H9 (cell line): Measurements from ENCODE around the gene SIX3. TPM values are rescaled to one million over a fixed set of nuclear protein-coding genes. Genes with fewer than 3 reads are reported as not detected.

Source experiments
- DNase-seq: peaks from one replicate; pipeline ENCODE4 v3.0.0-alpha.2; 2017
- H2AFZ ChIP-seq: one replicate; pipeline ENCODE4 v1.6.1; 2013; ENCODE audit warnings: mild to moderate bottlenecking, low read length, control low read depth, moderate library complexity
- H2AK5ac ChIP-seq: 2 replicates; pipeline ENCODE4 v1.6.1; 2013; ENCODE audit warnings: low read length, control low read depth, mixed read lengths; ENCODE audit not compliant: insufficient read length
- H2BK120ac ChIP-seq: one replicate; pipeline ENCODE4 v1.6.1; 2013; ENCODE audit warnings: low read depth, mild to moderate bottlenecking, low read length, control low read depth, inconsistent platforms; ENCODE audit not compliant: poor library complexity, severe bottlenecking
- H2BK12ac ChIP-seq: 2 replicates; pipeline ENCODE4 v1.6.1; 2013; ENCODE audit warnings: low read length, control low read depth, mixed read lengths, low read depth; ENCODE audit not compliant: insufficient read length
- H2BK15ac ChIP-seq: 2 replicates; pipeline ENCODE4 v1.6.1; 2013; ENCODE audit warnings: low read depth, low read length, control low read depth
- H2BK20ac ChIP-seq: one replicate; pipeline ENCODE4 v1.6.1; 2013; ENCODE audit warnings: low read depth, mild to moderate bottlenecking, low read length, control low read depth, inconsistent platforms; ENCODE audit not compliant: poor library complexity, severe bottlenecking
- H2BK5ac ChIP-seq: 2 replicates; pipeline ENCODE4 v1.6.1; 2013; ENCODE audit warnings: low read length, control low read depth, mixed read lengths; ENCODE audit not compliant: insufficient read length
- H3K14ac ChIP-seq: 2 replicates; pipeline ENCODE4 v1.6.1; 2013; ENCODE audit warnings: low read length, control low read depth; ENCODE audit not compliant: insufficient read depth
- H3K18ac ChIP-seq: 2 replicates; pipeline ENCODE4 v1.6.1; 2013; ENCODE audit warnings: low read depth, mild to moderate bottlenecking, mixed read lengths, low read length, control low read depth; ENCODE audit not compliant: insufficient read length
- H3K23ac ChIP-seq: 2 replicates; pipeline ENCODE4 v1.6.1; 2013; ENCODE audit warnings: low read length, control low read depth, mixed read lengths, low read depth; ENCODE audit not compliant: insufficient read length
- H3K23me2 ChIP-seq: 2 replicates; pipeline ENCODE4 v1.6.1; 2013; ENCODE audit warnings: low read depth, mild to moderate bottlenecking, mixed read lengths, low read length, control low read depth; ENCODE audit not compliant: insufficient read length, poor library complexity, severe bottlenecking
- H3K27ac ChIP-seq: 2 replicates; pipeline ENCODE4 v1.5.1; 2013; ENCODE audit warnings: low read length, control low read depth, mixed read lengths, low read depth; ENCODE audit not compliant: insufficient read length
- H3K27me3 ChIP-seq: 2 replicates; pipeline ENCODE4 v1.6.1; 2013; ENCODE audit warnings: low read length, control low read depth, inconsistent platforms; ENCODE audit not compliant: insufficient read depth
- H3K4ac ChIP-seq: 2 replicates; pipeline ENCODE4 v1.6.1; 2013; ENCODE audit warnings: low read depth, mild to moderate bottlenecking, control low read depth, inconsistent platforms, low read length, moderate library complexity
- H3K4me1 ChIP-seq: 2 replicates; pipeline ENCODE4 v1.6.1; 2013; ENCODE audit warnings: low read length, control low read depth, inconsistent platforms; ENCODE audit not compliant: insufficient read depth
- H3K4me2 ChIP-seq: 2 replicates; pipeline ENCODE4 v1.6.1; 2013; ENCODE audit warnings: low read length, control low read depth, mixed read lengths; ENCODE audit not compliant: insufficient read length, insufficient read depth
- H3K56ac ChIP-seq: 2 replicates; pipeline ENCODE4 v1.6.1; 2013; ENCODE audit warnings: low read depth, mild to moderate bottlenecking, mixed read lengths, low read length, control low read depth; ENCODE audit not compliant: insufficient read length
- H3K79me1 ChIP-seq: 2 replicates; pipeline ENCODE4 v1.6.1; 2013; ENCODE audit warnings: low read depth, mild to moderate bottlenecking, moderate library complexity, low read length, control low read depth, inconsistent platforms; ENCODE audit not compliant: insufficient read depth, poor library complexity, severe bottlenecking
- H3K79me2 ChIP-seq: 2 replicates; pipeline ENCODE4 v1.6.1; 2013; ENCODE audit warnings: low read length, control low read depth, inconsistent platforms; ENCODE audit not compliant: insufficient read depth
- H3K9ac ChIP-seq: 2 replicates; pipeline ENCODE4 v1.6.1; 2013; ENCODE audit warnings: low read length, control low read depth, mixed read lengths; ENCODE audit not compliant: insufficient read length; ENCODE audit errors: extremely low read depth
- H3K9me3 ChIP-seq: one replicate; pipeline ENCODE4 v1.6.1; 2013; ENCODE audit warnings: low read depth, low read length, inconsistent platforms; ENCODE audit not compliant: control insufficient read depth
- H3T11ph ChIP-seq: one replicate; pipeline ENCODE4 v1.6.1; 2013; ENCODE audit warnings: mild to moderate bottlenecking, low read length, control low read depth, inconsistent platforms
- H4K20me1 ChIP-seq: one replicate; pipeline ENCODE4 v1.6.1; 2013; ENCODE audit not compliant: control insufficient read depth, insufficient read length, insufficient read depth
- H4K5ac ChIP-seq: 2 replicates; pipeline ENCODE4 v1.6.1; 2013; ENCODE audit warnings: low read depth, mild to moderate bottlenecking, mixed read lengths, low read length, control low read depth; ENCODE audit not compliant: insufficient read length
- H4K8ac ChIP-seq: replicated peaks from 2 replicates; pipeline ENCODE4 v1.6.1; 2013; ENCODE audit warnings: low read length, control low read depth, mixed read lengths, low read depth; ENCODE audit not compliant: insufficient read length
- H4K91ac ChIP-seq: 2 replicates; pipeline ENCODE4 v1.6.1; 2013; ENCODE audit warnings: low read depth, mild to moderate bottlenecking, moderate library complexity, mixed read lengths, low read length, control low read depth; ENCODE audit not compliant: insufficient read length
- H3K27ac Mint-ChIP-seq, 3 experiments: 2 replicates in 2 of 3; 3 replicates in 1 of 3; pipeline ENCODE4 v1.8.0; 2020 to 2021; ENCODE audit warnings: mixed read lengths in 3 of 3, mild to moderate bottlenecking in 1 of 3, moderate library complexity in 1 of 3
- H3K27me3 Mint-ChIP-seq: 2 replicates; pipeline ENCODE4 v1.8.0; 2021; ENCODE audit warnings: low read depth, mild to moderate bottlenecking, moderate library complexity, mixed read lengths
- H3K36me3 Mint-ChIP-seq, 3 experiments: 2 replicates in 2 of 3; 3 replicates in 1 of 3; pipeline ENCODE4 v1.8.0; 2020 to 2021; ENCODE audit warnings: low read depth in 3 of 3, mixed read lengths in 3 of 3; ENCODE audit not compliant: insufficient read depth in 1 of 3
- H3K4me1 Mint-ChIP-seq, 2 experiments: 2 replicates each; pipeline ENCODE4 v1.8.0; 2020; ENCODE audit warnings: mixed read lengths in 2 of 2
- H3K4me3 Mint-ChIP-seq, 2 experiments: 2 replicates in 1 of 2; 3 replicates in 1 of 2; pipeline ENCODE4 v1.8.0; 2020 to 2021; ENCODE audit warnings: mild to moderate bottlenecking in 2 of 2, mixed read lengths in 2 of 2, moderate library complexity in 1 of 2
- H3K9me3 Mint-ChIP-seq, 2 experiments: 2 replicates in 1 of 2; 3 replicates in 1 of 2; pipeline ENCODE4 v1.8.0; 2020; ENCODE audit warnings: mild to moderate bottlenecking in 2 of 2, mixed read lengths in 2 of 2, moderate library complexity in 1 of 2
- CTCF ChIP-seq: fragments of 200-600 bp; sonication (generic); conservative IDR thresholded peaks from 3 replicates; pipeline ENCODE4 v1.8.0; 2021; ENCODE audit warnings: antibody characterized with exemption, mild to moderate bottlenecking
- WGBS: extraction: QIAGEN DNeasy Blood & Tissue Kit; methylation state at CpG from one replicate; pipeline ENCODE4 v1.1.7; 2013; ENCODE audit warnings: missing lambda C conversion rate, low lambda C conversion rate, mixed read lengths; ENCODE audit not compliant: insufficient read length; ENCODE audit errors: extremely low coverage; 5-methylcytosine and 5-hydroxymethylcytosine counted together
- total RNA-seq: library from RNA; stranded (reverse); gene quantifications from 2 replicates; pipeline ENCODE4 v1.2.1, GENCODE V29; 2021

SIX3 gene
- total RNA-seq, 1 experiment from 2014 or later: 0.55 TPM

- H3T11ph ChIP-seq: no peak overlapping the region
- H4K8ac ChIP-seq: no peak overlapping the region
- no peak overlapping the region for H2BK120ac ChIP-seq
- H4K5ac ChIP-seq: no peak overlapping the region
- no peaks in the 10 kb centered on the region; a peak in 1 of 5 replicates for H3K9me3 Mint-ChIP-seq
- H4K91ac ChIP-seq: no peak overlapping the region
- no peak overlapping the region for H2BK20ac ChIP-seq
- peaks cover 28% of the 10 kb centered on the region for H3K27me3 Mint-ChIP-seq
- no peak overlapping the region for H2BK12ac ChIP-seq
- H3K4me1 Mint-ChIP-seq: peaks cover 33 to 50% of the 10 kb centered on the region in 2 experiments
- no peak overlapping the region for H2BK5ac ChIP-seq
- no peaks in the 10 kb centered on the region for H3K23me2 ChIP-seq
- no peaks in the 10 kb centered on the region for H3K27me3 ChIP-seq
- H3K14ac ChIP-seq: no peak overlapping the region
- no peaks in the 10 kb centered on the region for H3K79me1 ChIP-seq
- no peak overlapping the region for H3K4ac ChIP-seq
- no peak overlapping the region for H3K23ac ChIP-seq
- no peak overlapping the region for H3K4me2 ChIP-seq
- no peak for DNase-seq
- no peak overlapping the region for H3K9ac ChIP-seq
- H2BK15ac ChIP-seq: no peak overlapping the region
- no peak overlapping the region for H2AK5ac ChIP-seq
- H3K18ac ChIP-seq: no peak overlapping the region
- no peak overlapping the region for H3K56ac ChIP-seq
- no peak overlapping the region for H2AFZ ChIP-seq
- no peaks in the 10 kb centered on the region for H3K9me3 ChIP-seq
- H3K4me1 ChIP-seq: no peaks in the 10 kb centered on the region; the same call in none of the 2 replicates
- H3K27ac ChIP-seq: no peak overlapping the region
- no CpG with 5 or more reads among the region's 15 CpGs for WGBS
- H3K36me3 Mint-ChIP-seq: no peaks in the 10 kb centered on the region
- H4K20me1 ChIP-seq: no peaks in the 10 kb centered on the region
- H3K27ac Mint-ChIP-seq: no peak overlapping the region
- H3K4me3 Mint-ChIP-seq: no peak overlapping the region
- H3K79me2 ChIP-seq: no peaks in the 10 kb centered on the region; the same call in 1 of the 2 replicates
- TF ChIP-seq CTCF: no peak
Observed at GRCh38 chr2:44970846-44971450, 29.4 kb downstream of the SIX3 start.
